Activated CD4-positive, alpha-beta T cell treated with anti-CD3 and anti-CD28 coated beads, Interleukin-10, Interleukin-2, amounts not matched to agents 100 ng/mL and 50 ng/mL, durations not matched to agents 16 hours and 8 hours (primary cell): ENCODE results near the gene DSPP.

Source experiments
- DNase-seq: peaks from one replicate; pipeline ENCODE4 v3.0.0-alpha.2; 2020

Gene DSPP

GRCh38 chr4:87632469-87632868 lies 24.1 kb downstream of the DSPP start:
- DNase-seq = no peak

DNA sequence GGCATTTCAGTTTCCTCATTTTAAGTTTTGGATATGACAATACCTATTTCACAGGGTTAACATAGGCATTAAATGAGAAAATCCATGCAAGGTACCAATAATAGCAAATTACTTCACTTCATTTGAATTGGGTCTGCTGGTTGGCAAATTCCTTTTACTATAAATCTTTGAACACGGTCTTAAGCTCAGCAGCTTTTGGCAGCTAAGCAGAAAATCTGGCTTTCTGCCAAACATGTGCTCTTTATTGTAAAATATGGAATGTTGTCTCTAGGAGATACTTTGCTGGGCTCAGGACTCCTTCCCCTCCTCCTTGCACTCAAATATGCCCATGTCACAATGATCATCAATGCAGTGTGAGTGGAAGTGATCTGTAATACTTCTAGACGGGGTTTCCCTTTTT lies 24.9 kb downstream of the DSPP start:
- DNase-seq = no peak

- no peak for DNase-seq
Measured at GRCh38 chr4:87644286-87644685, 36.0 kb downstream of the DSPP start.

DNA sequence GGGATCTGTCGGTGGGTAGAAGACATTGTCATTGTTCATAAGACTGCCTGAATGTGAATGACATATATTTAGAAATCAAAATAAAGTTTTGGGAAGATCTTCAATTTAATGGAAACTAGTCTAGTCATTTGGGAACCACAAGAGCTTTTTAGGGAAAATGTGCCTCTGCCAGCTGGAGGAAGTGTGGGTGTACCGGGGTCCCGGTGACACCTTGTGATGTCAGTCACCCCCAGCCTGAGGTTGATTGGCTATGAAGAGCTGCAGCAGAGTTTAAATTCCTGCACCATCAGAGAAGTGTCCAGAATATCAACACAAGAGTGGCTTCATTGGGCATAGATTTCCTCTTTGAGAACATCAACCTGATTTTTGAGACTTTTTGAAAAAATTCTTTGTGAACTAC lies 41.7 kb downstream of the DSPP start, which contains the start of gene DMP1:
TSS of gene DMP1 (plus strand) at position 301 of the 400 bp plus-strand sequence. CDS start 6,213 bp downstream, outside the sequence.
- no peak for DNase-seq

- DNase-seq = no peak
Measured at GRCh38 chr4:87650938-87651337, 42.6 kb downstream of the DSPP start.

- DNase-seq = no peak
Measured at GRCh38 chr4:87651941-87652340, 43.6 kb downstream of the DSPP start.

DNA sequence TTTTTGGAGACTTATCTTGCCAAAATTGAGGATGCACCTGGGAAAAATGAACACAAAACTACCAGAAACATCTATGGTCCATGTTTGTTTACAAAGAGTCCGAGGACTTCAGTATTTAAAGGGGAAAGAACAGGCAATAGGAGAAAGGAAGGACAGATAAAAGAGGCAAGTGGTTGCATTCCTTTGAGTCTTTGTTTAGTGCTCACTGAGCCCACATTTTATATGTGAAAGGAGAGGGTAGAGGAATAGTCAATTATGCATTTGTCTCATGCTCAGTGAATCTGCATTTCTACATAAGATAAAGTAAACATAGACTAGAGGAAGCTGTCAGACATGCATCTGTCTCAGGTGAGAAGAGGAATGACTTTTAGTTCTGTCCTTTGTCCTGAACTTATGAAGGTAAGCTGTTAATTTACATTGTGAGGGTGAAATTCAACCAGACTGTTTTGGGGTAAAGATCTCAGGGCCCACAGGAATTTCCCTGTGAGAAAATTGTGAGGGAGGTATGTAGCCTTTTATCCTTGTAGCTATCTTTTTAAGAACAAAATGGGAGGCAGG lies 46.2 kb downstream of the DSPP start:
- DNase-seq = no peak

DNA sequence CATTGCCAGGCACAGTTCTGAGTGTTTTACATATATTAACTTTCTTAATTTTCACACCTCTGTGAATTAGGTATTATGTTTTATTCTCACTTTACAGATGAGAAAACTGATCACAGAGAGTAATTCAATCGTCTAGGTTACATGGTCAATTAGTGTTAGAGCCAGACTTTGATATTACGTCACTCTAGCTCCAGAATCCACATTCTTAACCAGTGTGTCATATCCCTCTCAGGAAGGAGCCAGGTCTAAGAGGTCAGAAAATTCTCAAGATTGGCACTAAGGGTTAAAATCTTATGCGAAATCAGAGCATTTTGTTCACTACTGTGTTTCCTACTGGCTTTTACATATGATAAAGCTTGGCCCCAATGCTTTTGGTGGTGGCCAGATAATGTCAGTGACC lies 49.2 kb downstream of the DSPP start:
- no peak for DNase-seq

DNA sequence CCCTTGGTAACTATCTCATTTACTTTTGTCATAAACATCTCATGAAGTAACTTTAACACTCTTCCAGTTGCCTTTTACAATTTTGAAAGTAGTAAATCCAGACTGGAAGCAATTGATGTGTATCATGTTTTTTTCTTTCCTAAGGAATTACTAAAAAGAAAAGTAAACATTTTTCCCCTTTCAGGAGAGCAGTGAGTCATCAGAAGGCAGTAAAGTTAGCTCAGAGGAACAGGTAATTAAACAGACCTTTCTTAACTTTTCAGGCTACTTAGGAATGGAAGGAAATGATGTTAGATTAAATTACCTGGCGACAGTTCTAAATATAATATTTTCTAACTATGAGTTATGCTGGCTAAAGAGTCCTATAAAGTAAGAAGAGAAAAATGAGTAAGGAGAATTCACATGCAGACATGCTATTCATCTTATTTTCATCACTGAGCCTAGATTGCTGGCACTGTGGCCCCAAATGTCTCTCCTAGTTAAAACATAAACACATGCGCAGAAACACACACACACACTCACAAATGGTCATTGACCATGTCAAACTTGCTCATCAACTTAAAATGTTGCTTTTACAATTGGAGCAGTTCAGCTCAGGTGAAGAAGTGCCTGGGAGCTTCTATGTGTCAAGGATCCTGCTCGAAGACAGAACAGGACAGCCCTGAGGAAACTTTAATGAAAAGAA lies 51.1 kb downstream of the DSPP start:
- DNase-seq = no peak

DNA sequence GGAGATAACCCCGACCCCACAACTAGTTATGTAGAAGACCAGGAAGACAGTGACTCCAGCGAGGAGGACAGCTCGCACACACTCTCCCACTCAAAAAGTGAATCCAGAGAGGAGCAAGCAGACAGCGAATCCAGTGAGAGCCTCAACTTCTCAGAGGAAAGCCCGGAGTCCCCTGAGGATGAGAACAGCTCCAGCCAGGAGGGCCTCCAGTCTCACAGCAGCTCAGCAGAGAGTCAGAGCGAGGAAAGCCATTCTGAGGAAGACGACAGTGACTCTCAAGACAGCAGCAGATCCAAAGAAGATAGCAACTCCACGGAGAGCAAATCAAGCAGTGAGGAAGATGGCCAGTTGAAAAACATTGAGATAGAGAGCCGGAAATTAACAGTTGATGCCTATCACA lies 54.5 kb downstream of the DSPP start:
- no peak for DNase-seq
